Measurements from ENCODE around the gene CTAGE6.
"Not testable (repeated sequence)": the region's sequence is repeated elsewhere in the genome, so short reads cannot be mapped to it uniquely, and the experiment has no call there.

Gene CTAGE6, protein sequence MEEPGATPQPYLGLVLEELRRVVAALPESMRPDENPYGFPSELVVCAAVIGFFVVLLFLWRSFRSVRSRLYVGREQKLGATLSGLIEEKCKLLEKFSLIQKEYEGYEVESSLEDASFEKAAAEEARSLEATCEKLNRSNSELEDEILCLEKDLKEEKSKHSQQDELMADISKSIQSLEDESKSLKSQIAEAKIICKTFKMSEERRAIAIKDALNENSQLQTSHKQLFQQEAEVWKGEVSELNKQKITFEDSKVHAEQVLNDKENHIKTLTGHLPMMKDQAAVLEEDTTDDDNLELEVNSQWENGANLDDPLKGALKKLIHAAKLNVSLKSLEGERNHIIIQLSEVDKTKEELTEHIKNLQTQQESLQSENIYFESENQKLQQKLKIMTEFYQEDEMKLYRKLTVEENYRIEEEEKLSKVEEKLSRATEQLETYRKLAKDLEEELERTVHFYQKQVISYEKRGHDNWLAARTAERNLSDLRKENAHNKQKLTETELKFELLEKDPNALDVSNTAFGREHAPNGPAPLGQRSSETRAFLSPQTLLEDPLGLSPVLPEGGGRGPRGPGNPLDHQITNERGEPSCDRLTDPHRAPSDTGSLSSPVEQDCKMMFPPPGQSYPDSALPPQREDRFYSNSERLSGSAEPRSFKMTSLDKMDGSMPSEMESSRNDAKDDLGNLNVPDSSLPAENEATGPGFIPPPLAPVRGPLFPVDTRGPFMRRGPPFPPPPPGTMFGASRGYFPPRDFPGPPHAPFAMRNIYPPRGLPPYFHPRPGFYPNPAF

GRCh38 chr7:143757596-143757995, at the start of gene CTAGE6:
CTAGE6 (minus strand) TSS chr7:143757696; CDS start chr7:143757658, 38 bp downstream.
- not testable (repeated sequence) for H3K4me3 ChIP-seq (replicated peaks; ENCODE audit: low read depth, low read length)

DNA sequence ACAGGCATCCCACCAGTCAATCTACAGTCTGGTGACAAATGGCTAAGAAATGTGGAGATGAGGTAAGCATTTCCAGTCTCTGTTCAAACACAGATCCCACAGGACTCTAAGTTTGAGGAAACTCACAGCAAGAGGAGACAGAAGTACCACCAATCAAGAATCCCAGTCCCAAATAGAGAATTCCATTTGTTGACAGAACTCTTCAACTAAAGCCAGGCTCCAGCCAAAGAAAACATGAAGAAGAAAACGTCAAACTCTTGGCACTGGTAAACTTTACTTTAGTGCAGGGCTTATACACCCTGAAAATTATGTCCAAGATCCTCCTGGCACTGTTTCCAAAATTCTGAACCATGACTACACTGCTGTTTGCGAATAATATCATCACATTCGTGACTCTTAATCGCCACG, 49.2 kb upstream of the CTAGE6 start:
- not testable (repeated sequence) for DNase-seq (ENCODE audit: extremely low read depth, low read depth); H3K4me3 ChIP-seq (replicated peaks; ENCODE audit: low read depth, low read length)

More at GRCh38 chr7:143757596-143757995, at the start of gene CTAGE6:
- not testable (repeated sequence) for DNase-seq (ENCODE audit: extremely low read depth, low read depth)

GRCh38 chr7:143797896-143798290, 40.4 kb upstream of the CTAGE6 start:
- not testable (repeated sequence) for DNase-seq (ENCODE audit: extremely low read depth, low read depth); H3K4me3 ChIP-seq (replicated peaks; ENCODE audit: low read depth, low read length)

GRCh38 chr7:143797119-143797895, 39.8 kb upstream of the CTAGE6 start:
- H3K4me3 ChIP-seq (replicated peaks; ENCODE audit: low read depth, low read length); DNase-seq (ENCODE audit: extremely low read depth, low read depth): not testable (repeated sequence)

GRCh38 chr7:143795653-143796052, 38.2 kb upstream of the CTAGE6 start:
- not testable (repeated sequence) for DNase-seq (ENCODE audit: extremely low read depth, low read depth); H3K4me3 ChIP-seq (replicated peaks; ENCODE audit: low read depth, low read length)

GRCh38 chr7:143792633-143793032, 35.1 kb upstream of the CTAGE6 start:
- DNase-seq (ENCODE audit: extremely low read depth, low read depth); H3K4me3 ChIP-seq (replicated peaks; ENCODE audit: low read depth, low read length): not testable (repeated sequence)

- not testable (repeated sequence) for H3K4me3 ChIP-seq (replicated peaks; ENCODE audit: low read depth, low read length); DNase-seq (ENCODE audit: extremely low read depth, low read depth)
These were observed 28.1 kb upstream of the CTAGE6 start for GRCh38 chr7:143785415-143786182.

DNA sequence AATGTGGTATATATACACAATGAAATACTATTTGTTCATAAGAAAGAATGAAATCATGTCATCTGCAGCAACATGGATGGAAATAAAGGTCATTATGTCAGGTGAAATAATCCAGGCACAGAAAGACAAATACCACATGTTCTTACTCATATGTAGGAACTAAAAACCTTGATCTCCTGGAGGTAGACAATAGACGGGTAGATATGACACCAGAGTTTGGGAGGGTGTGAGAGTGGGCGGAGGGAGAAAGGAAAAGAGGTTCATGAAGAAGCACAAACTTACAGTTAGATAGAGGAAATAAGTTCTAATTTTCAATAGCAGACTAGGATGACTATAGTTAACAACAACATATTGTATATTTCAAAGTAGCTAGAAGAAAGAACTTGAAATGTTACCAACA, 22.1 kb upstream of the CTAGE6 start:
- not testable (repeated sequence) for H3K4me3 ChIP-seq (replicated peaks; ENCODE audit: low read depth, low read length); DNase-seq (ENCODE audit: extremely low read depth, low read depth)

- not testable (repeated sequence) for H3K4me3 ChIP-seq (replicated peaks; ENCODE audit: low read depth, low read length); DNase-seq (ENCODE audit: extremely low read depth, low read depth)
These were observed 15.4 kb upstream of the CTAGE6 start for GRCh38 chr7:143772738-143773468.

DNA sequence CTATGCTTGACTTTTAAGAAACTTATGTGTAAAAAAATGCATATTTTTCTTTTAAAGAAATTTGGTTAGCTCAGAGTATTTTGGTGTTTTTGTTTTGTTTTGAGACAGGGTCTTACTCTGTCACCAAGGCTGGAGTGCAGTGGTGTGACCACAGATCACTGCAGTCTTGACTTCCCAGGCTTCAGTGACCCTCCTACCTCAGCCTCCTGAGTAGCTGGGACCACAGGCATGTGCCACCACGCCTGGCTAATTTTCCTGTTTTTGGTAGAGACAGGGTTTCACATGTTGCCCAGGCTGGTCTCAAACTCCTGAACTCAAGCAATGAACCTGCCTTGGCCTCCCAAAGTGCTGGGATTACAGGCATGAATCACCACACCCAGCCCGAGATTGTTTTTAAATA, 10.0 kb upstream of the CTAGE6 start:
- DNase-seq (ENCODE audit: extremely low read depth, low read depth); H3K4me3 ChIP-seq (replicated peaks; ENCODE audit: low read depth, low read length): not testable (repeated sequence)

DNA sequence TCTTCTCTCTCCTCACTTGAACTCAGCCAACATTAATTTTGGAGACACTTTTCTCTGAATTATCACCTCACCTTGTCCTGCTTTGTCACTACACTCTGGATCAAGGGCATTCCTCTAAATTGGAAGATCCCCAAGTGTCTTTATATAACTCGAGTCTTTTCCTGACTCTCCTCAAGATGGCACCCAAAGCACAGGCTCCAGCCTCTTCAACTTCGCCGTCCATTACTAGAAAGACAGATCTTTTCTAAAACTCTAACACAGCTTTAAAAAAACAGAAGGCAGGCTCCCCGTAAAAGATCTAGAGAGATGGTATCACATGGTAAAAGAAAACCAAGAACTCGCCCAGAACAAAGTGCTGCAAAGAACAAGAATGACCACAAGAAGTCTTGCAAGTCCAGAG, 8.2 kb upstream of the CTAGE6 start:
- DNase-seq (ENCODE audit: extremely low read depth, low read depth), result not testable (repeated sequence)

DNA sequence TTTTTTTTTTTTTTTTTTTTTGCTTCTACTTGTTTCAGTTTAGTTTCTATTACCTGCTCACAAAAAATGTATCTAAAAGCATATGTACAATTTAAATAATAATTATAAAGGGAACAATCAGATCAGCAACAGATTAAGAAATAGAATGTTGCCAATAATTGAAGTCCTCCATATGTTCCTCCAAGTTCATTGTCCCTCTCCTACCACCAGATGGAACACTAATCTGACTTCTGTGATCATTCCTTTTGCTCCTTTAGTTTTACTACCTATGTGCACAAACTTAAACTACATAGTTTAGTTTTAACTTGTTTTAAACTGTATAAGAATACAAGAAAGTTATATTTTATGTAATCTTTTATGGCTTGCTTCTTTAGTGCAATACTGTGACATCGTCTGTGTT, 5.6 kb upstream of the CTAGE6 start:
- not testable (repeated sequence) for DNase-seq (ENCODE audit: extremely low read depth, low read depth); H3K4me3 ChIP-seq (replicated peaks; ENCODE audit: low read depth, low read length)

More for the DNA sequence above, 8.2 kb upstream of the CTAGE6 start:
- not testable (repeated sequence) for H3K4me3 ChIP-seq (replicated peaks; ENCODE audit: low read depth, low read length)

DNA sequence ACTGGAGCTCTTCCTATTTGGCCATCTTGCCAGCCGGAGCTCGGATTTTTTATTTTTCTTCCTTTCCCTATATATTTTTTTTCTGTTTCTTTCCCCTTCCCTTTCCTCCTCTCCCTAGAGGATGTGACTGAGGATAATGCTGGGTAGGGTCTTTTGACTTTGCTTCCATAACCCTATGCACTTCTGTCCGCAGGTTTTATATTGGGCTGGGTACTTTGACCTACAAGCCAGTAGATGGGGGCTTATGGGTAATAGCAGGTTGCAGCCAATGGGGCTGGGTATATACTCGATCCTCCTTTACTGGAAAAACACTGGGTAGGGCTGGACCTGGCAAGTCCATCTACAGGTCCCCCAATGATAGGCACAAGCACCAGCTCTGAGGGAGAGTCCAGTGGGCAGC, 12.2 kb downstream of the CTAGE6 start:
- DNase-seq (ENCODE audit: extremely low read depth, low read depth); H3K4me3 ChIP-seq (replicated peaks; ENCODE audit: low read depth, low read length): not testable (repeated sequence)
